NB4 (cell line): ENCODE measurements around the gene ASXL2.
A peak's percentile ranks its signal among the peaks of the same experiment; 100 is the strongest.

ENCODE experiments used
- DNase-seq: peaks from one replicate; pipeline ENCODE4 v3.0.0; 2010; ENCODE audit warnings: low read depth
- H3K4me3 ChIP-seq: one replicate; pipeline ENCODE4 v1.5.1; 2011; ENCODE audit warnings: mild to moderate bottlenecking, low read depth, low read length, moderate library complexity
- CTCF ChIP-seq: IDR thresholded peaks from one replicate; pipeline ENCODE4 v1.5.1; 2012; ENCODE audit warnings: low read depth, low read length
- MAX ChIP-seq: IDR thresholded peaks from 2 replicates; pipeline ENCODE4 v1.6.1; 2011; ENCODE audit warnings: low read depth, low read length
- MYC ChIP-seq: IDR thresholded peaks from 2 replicates; pipeline ENCODE4 v1.6.1; 2011; ENCODE audit warnings: low read depth, low read length
- POLR2A ChIP-seq: IDR thresholded peaks from 2 replicates; pipeline ENCODE4 v1.6.1; 2011; ENCODE audit warnings: mild to moderate bottlenecking; ENCODE audit not compliant: insufficient read length; ENCODE audit errors: extremely low read depth

The ASXL2 gene

GRCh38 chr2:25772078-25772477 lies 106.2 kb downstream of the ASXL2 start:
- no peak overlapping the region for H3K4me3 ChIP-seq
- TF ChIP-seq MAX (no peak), MYC (no peak), POLR2A (no peak), CTCF (no peak)
- DNase-seq, result no peak

- no peak overlapping the region for H3K4me3 ChIP-seq
- no peak for TF ChIP-seq POLR2A
- no peak for DNase-seq
Measured at GRCh38 chr2:25763575-25763974, 114.7 kb downstream of the ASXL2 start.

- TF ChIP-seq MYC, result no peak
- TF ChIP-seq MAX, result no peak
- no peak for TF ChIP-seq CTCF
- TF ChIP-seq POLR2A, result no peak
- H3K4me3 ChIP-seq, result no peak overlapping the region
- no peak for DNase-seq
Measured at GRCh38 chr2:25760297-25760696, 118.0 kb downstream of the ASXL2 start.

DNA sequence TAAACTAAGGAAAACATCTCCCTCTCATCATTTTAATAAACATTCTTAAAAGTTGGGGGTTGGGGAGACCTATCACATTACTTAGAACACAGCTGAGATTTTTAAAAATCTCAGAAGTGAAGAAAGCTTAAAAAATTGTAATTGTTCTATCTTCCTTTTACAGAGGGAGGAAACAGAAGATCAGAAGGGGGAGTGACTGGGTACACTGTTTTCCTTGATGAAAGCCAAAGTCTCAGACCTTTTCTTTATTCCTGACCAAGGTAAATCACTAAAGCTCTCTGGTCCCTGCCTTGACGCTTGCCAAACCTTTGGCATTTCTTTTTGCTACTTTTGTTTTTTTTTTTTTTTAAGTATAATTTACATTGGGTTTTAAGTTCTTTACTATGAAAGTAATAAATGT lies 119.9 kb downstream of the ASXL2 start:
- TF ChIP-seq MYC, result no peak
- no peak for TF ChIP-seq CTCF
- TF ChIP-seq MAX, result no peak
- no peak for TF ChIP-seq POLR2A
- DNase-seq, result no peak
- no peak overlapping the region for H3K4me3 ChIP-seq

- no peak for DNase-seq
- TF ChIP-seq MAX, result no peak
- TF ChIP-seq CTCF, result no peak
- no peak for TF ChIP-seq MYC
- TF ChIP-seq POLR2A, result no peak
Measured at GRCh38 chr2:25757906-25758305, 120.4 kb downstream of the ASXL2 start.

GRCh38 chr2:25756536-25756935 lies 121.8 kb downstream of the ASXL2 start:
- peak; percentile 65 for DNase-seq
- no peak for TF ChIP-seq MYC
- no peak for TF ChIP-seq CTCF
- no peak for TF ChIP-seq MAX
- TF ChIP-seq POLR2A, result no peak
- H3K4me3 ChIP-seq, result no peak overlapping the region

More at GRCh38 chr2:25757906-25758305, 120.4 kb downstream of the ASXL2 start:
- H3K4me3 ChIP-seq, result no peak overlapping the region
